ENCODE data around the gene FCRL6. TPM values are rescaled to one million over a fixed set of nuclear protein-coding genes. Genes with fewer than 3 reads are reported as not detected.

FCRL6 gene
- total RNA-seq, 4 donors from 2014 or later = 0.45 TPM; not detected in 3

DNA sequence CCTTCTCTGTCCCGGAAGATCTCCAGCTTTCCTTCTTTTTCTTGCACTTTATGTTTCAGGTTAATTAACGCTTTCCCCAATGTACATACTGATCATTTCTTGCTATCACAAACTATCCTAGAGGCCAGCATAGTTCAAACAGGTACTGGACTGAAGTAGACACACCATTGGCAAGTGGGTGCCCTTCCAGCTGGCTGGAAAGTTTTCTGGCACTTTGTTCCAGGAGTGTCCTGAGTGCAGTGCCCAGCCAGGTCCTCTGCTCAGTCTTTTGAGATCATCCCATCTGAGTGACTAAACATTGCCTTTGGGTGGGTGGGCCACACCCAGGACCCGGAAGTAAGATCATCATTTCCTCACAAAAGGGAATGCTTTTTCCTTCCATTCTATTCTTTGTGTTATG lies 36.4 kb upstream of the FCRL6 start:
- no peak for TF ChIP-seq EP300 (IDR thresholded peaks at IDR 0.05)
- TF ChIP-seq CTCF (IDR thresholded peaks at IDR 0.05) = no peak
- TF ChIP-seq POLR2A (IDR thresholded peaks at IDR 0.05; ENCODE audit: low read depth) = no peak
- TF ChIP-seq POLR2AphosphoS5 (IDR thresholded peaks at IDR 0.05) = no peak
- 81% methylated on average over 3 of the region's 3 CpGs for WGBS
- Histone ChIP-seq H3K27me3 (peaks cover 0 to 7% (median 0%) of the 10 kb centered on the region in 4 donors), H3K27ac (replicated peaks in 1 of 4) (no peak overlapping the region), H3K4me3 (no peak overlapping the region), H3K4me1 (no peaks in the 10 kb centered on the region), H3K9me3 (no peaks in the 10 kb centered on the region), H3K36me3 (no peaks in the 10 kb centered on the region)
- DNase-seq (ENCODE audit: extremely low spot score) = no peak
- intact Hi-C loops (cut with DNase I) = no loop called here

- no peaks in the 10 kb centered on the region for H3K27me3 ChIP-seq
- H3K4me3 ChIP-seq = no peak overlapping the region
- H3K36me3 ChIP-seq = no peaks in the 10 kb centered on the region
- H3K9me3 ChIP-seq = no peaks in the 10 kb centered on the region
- DNase-seq (ENCODE audit: extremely low spot score) = no peak
- H3K27ac ChIP-seq (replicated peaks in 1 of 4) = no peak overlapping the region
- intact Hi-C loops (cut with DNase I) = no loop called here
- 85% methylated on average over 2 of the region's 2 CpGs for WGBS
- peaks cover 0 to 7% (median 0%) of the 10 kb centered on the region in 4 donors for H3K4me1 ChIP-seq
- no peak for TF ChIP-seq POLR2A (IDR thresholded peaks at IDR 0.05; ENCODE audit: low read depth)
- TF ChIP-seq CTCF (IDR thresholded peaks at IDR 0.05) = no peak
- no peak for TF ChIP-seq POLR2AphosphoS5 (IDR thresholded peaks at IDR 0.05)
- no peak for TF ChIP-seq EP300 (IDR thresholded peaks at IDR 0.05)
These were observed 30.8 kb upstream of the FCRL6 start for GRCh38 chr1:159771127-159771895.

- DNase-seq (ENCODE audit: extremely low spot score) = no peak
- H3K9me3 ChIP-seq = no peaks in the 10 kb centered on the region
- intact Hi-C loops (cut with DNase I) = no loop called here
- H3K4me3 ChIP-seq = no peak overlapping the region
- no peaks in the 10 kb centered on the region for H3K36me3 ChIP-seq
- peak overlapping the region in 2 of 4 donors; percentile 20 to 37 for H3K27ac ChIP-seq (replicated peaks in 1 of 4)
- TF ChIP-seq EP300 (IDR thresholded peaks at IDR 0.05) = no peak
- no peak for TF ChIP-seq POLR2AphosphoS5 (IDR thresholded peaks at IDR 0.05)
- no peak for TF ChIP-seq POLR2A (IDR thresholded peaks at IDR 0.05; ENCODE audit: low read depth)
- no peak for TF ChIP-seq CTCF (IDR thresholded peaks at IDR 0.05)
- WGBS = 64% methylated on average over 2 of the region's 2 CpGs
- H3K4me1 ChIP-seq = peaks cover 0 to 8% (median 5%) of the 10 kb centered on the region in 4 donors
- H3K27me3 ChIP-seq = no peaks in the 10 kb centered on the region
These were observed 27.7 kb upstream of the FCRL6 start for GRCh38 chr1:159774465-159774864.

GRCh38 chr1:159775716-159776115 lies 26.4 kb upstream of the FCRL6 start:
- intact Hi-C loops (cut with DNase I) = no loop called here
- DNase-seq (ENCODE audit: extremely low spot score) = no peak
- H3K4me3 ChIP-seq = no peak overlapping the region
- TF ChIP-seq POLR2AphosphoS5 (IDR thresholded peaks at IDR 0.05) (no peak), EP300 (IDR thresholded peaks at IDR 0.05) (no peak), POLR2A (IDR thresholded peaks at IDR 0.05; ENCODE audit: low read depth) (no peak), CTCF (IDR thresholded peaks at IDR 0.05) (no peak)
- H3K9me3 ChIP-seq = no peaks in the 10 kb centered on the region
- H3K4me1 ChIP-seq = peaks cover 7 to 18% (median 12%) of the 10 kb centered on the region in 4 donors
- peak overlapping the region in 1 of 4 donors; percentile 37 for H3K27ac ChIP-seq (replicated peaks in 1 of 4)
- no peaks in the 10 kb centered on the region for H3K36me3 ChIP-seq
- H3K27me3 ChIP-seq = no peaks in the 10 kb centered on the region
- 87% methylated on average over 2 of the region's 2 CpGs for WGBS
